NCI-H82 treated with DMSO at 0.1 percent for 48 hours (cell line): ENCODE results near the gene SNX20.

ENCODE experiments used
- DNase-seq: peaks from one replicate; lab custom pipeline; 2025; ENCODE audit not compliant: unreplicated experiment; lab: John Stamatoyannopoulos, UW

Gene SNX20

GRCh38 chr16:50705436-50706110 is 24.5 kb upstream of the SNX20 start:
- no peak for DNase-seq

- DNase-seq: no peak
Measured at GRCh38 chr16:50704245-50704644, 23.1 kb upstream of the SNX20 start.

DNA sequence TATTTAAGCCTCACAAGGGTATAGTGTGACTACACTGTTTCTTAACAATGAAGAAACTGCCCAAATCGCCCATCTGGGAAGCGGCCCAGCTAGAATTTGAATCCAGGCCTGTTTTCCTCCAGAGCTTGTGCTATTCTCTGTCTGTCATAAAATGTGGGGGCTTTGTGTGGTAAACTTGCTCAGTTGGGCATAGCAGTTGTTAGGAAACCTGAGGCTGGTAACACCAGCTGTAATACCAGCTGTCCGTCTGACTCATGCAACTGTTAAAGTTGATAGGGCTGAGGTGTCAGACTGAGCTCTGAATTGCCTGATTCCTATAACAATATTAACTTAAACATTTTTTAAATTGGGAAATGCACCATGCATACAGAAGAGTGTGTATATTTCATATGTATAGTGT is 21.6 kb upstream of the SNX20 start:
- no peak for DNase-seq

DNA sequence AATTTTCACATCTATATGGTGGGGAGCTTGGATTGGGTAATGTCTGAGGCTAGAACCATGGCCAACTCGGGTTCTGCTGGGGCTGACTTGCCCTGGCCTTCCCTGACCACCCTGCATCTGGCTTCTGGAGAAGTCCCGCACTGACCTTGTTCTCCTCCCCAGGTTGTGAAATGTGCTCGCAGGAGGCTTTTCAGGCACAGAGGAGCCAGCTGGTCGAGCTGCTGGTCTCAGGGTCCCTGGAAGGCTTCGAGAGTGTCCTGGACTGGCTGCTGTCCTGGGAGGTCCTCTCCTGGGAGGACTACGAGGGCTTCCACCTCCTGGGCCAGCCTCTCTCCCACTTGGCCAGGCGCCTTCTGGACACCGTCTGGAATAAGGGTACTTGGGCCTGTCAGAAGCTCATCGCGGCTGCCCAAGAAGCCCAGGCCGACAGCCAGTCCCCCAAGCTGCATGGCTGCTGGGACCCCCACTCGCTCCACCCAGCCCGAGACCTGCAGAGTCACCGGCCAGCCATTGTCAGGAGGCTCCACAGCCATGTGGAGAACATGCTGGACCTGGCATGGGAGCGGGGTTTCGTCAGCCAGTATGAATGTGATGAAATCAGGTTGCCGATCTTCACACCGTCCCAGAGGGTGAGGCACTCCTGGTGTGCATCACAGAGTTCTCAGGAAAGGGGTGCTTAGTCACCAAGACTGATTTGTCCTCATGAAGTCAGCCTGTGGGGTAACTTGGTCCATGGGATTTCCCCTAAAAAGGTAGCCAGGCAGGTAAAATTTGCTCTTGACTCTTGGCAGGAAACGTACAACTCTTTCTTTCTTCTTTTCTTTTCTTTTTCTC is 18.4 kb upstream of the SNX20 start:
- no peak for DNase-seq

DNA sequence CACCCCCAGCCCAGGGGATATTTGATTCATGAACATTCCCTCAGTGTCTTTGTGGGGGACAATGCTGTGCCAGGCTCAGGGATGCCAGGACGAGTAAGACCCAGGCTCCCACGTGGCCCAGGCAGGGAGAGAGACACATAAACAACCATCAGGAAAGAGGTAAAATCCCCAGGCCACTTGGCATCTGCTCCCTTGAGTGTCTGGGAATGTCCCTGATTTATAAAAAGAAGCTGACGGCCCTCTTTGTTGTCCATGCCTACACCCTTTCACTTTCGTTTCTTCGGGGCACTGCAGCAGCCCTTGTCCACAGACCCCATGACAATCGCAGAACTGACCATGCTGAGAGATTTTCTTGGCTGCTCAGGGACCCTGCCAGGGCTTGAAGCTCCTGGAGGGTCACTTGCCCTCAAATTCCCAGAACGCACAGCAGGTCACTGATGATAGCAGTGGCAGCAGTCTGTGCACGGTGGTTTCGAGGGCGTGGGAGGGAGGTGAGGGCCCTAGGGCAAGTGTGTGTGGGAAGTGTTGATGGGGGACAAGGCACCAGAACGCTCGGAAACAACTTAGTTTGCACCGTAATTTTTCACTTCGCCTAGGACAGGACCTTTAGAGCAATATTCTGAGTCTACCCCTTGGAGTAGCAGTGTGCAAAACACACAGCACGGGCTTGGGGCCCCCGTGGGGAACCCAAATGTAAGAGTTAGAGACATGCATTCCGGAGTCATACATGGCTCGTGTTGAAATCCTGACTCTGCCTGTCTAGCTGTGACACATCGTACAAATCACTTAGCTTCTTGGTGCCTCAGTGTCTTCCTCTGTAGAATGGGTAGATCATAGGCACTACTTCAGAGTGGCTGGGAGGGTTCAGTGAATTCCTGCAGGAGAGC is 17.0 kb upstream of the SNX20 start:
- DNase-seq: no peak

- DNase-seq: no peak
Measured at GRCh38 chr16:50697421-50697715, 16.3 kb upstream of the SNX20 start.

- DNase-seq: no peak
Measured at GRCh38 chr16:50696575-50697420, 15.7 kb upstream of the SNX20 start.

DNA sequence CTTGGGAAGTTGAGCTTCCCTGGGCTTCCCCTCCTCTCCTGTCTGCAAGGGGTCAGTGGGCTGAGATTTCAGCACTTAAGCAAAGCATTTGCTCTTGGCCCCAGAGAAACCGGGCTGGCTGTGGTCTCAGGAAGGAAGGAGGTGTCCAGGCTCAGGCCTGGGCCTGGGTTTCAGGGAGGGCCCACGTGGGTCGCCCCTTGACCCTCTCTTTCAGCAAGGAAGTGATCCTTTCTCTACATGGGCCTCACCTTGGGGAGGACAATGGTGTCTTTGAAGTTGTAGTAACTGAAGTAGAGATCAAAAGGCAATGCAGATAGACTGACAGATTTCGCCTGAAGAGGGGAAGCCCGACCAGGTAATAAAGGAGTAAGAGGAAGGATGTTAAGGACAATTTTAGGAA is 15.0 kb upstream of the SNX20 start:
- DNase-seq: no peak

- no peak for DNase-seq
Measured at GRCh38 chr16:50695017-50696000, 14.2 kb upstream of the SNX20 start.

- DNase-seq: no peak
Measured at GRCh38 chr16:50694206-50694605, 13.1 kb upstream of the SNX20 start.

- no peak for DNase-seq
Measured at GRCh38 chr16:50692999-50693781, 12.1 kb upstream of the SNX20 start, which contains the start of gene NOD2. Gene NOD2 (plus strand): TSS chr16:50693606. CDS start chr16:50699496, 5,890 bp downstream.

- DNase-seq: no peak
Measured at GRCh38 chr16:50692644-50692998, 11.5 kb upstream of the SNX20 start.

DNA sequence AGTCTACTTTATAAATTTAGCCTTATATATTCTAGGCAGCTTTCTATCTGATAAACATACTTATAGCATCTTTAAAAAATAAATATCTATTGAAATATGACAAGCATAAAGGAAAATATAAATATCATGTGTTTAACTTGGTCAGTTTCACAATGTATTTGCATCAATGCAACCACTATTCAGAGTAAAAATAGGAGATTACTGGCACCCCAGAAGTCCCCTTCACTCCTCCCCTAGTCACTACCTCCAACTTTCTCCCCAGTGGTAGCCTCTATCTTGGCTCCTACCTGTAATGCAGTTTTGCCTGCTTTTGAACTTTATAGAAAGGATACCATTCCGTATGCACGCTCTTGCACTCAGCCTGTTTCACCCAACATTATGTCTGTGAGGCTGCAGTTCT is 9.1 kb upstream of the SNX20 start:
- no peak for DNase-seq

DNA sequence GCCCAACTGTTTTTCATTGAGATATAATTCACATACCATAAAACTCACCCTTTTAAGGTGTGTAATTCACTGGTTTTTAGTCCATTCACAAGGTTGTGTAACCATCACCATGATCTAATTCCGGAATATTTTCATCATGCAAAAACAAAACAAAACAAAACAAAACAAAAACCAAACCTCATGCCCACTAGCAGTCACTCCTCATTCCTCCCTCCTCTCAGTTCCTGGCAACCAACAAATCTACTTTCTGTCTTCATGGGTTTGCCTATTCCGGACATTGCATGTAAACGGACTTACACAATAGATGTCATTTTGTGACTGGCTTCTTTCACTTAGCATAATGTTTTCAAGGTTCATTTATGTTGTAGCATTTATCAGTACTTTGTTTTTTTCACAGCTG is 7.8 kb upstream of the SNX20 start:
- no peak for DNase-seq

- no peak for DNase-seq
Measured at GRCh38 chr16:50688083-50688482, 7.0 kb upstream of the SNX20 start.

GRCh38 chr16:50685462-50686063 is 4.5 kb upstream of the SNX20 start:
- no peak for DNase-seq

DNA sequence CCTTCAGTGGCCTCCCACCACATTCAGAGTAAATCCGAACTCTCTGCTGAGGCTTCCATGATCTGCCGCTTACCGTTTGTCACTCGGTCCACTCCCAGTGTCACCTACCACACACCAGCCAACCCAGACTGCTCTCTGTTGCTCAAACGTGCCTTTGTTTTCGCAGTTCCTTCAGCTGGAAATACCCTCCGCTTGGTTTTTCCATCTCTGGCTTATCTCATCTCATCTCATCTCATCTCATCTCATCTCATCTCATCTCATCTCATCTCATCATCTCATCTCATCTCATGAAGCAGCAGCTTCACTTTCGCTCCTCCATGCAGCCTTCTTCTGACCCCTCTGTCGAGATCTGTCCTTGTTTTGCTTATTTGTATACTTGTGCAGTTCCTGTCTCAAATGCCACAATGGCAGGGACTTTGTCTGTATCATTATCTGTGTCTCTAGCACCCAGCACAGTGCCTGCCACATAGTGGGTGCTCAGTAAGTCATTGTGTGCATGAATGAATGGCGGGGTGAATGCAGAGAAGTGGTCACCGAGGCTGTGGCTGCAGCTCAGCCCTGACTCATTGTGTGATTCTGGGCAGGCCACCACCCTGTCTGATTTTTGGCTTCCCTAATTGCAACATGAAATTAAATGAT is 3.8 kb upstream of the SNX20 start:
- DNase-seq: no peak
